Activated naive CD8-positive, alpha-beta T cell treated with anti-CD3 and anti-CD28 coated beads for 36 hours (primary cell): ENCODE data around the gene EPB41L1. TPM values are rescaled to one million over a fixed set of nuclear protein-coding genes. Genes with fewer than 3 reads are reported as not detected.
"Not testable (repeated sequence)": the region's sequence is repeated elsewhere in the genome, so short reads cannot be mapped to it uniquely, and the experiment has no call there.

ENCODE experiments used
- DNase-seq: peaks from one replicate; pipeline ENCODE4 v3.0.0; 2021
- H3K27ac Mint-ChIP-seq: one replicate; pipeline ENCODE4 v1.8.0; 2022; ENCODE audit warnings: mild to moderate bottlenecking, moderate library complexity, mixed read lengths
- H3K27me3 Mint-ChIP-seq: one replicate; pipeline ENCODE4 v1.8.0; 2022; ENCODE audit warnings: mild to moderate bottlenecking, mixed read lengths
- H3K36me3 Mint-ChIP-seq: one replicate; pipeline ENCODE4 v1.8.0; 2021; ENCODE audit warnings: mild to moderate bottlenecking, mixed read lengths
- H3K4me1 Mint-ChIP-seq: one replicate; pipeline ENCODE4 v1.8.0; 2021; ENCODE audit warnings: mixed read lengths
- H3K4me3 Mint-ChIP-seq: one replicate; pipeline ENCODE4 v1.8.0; 2022; ENCODE audit warnings: mild to moderate bottlenecking, moderate library complexity, mixed read lengths
- H3K9me3 Mint-ChIP-seq: one replicate; pipeline ENCODE4 v1.8.0; 2022; ENCODE audit warnings: mixed read lengths
- total RNA-seq, 2 experiments: library from RNA; stranded (reverse); gene quantifications; one replicate each; pipeline ENCODE4 v1.2.3, GENCODE V29; 2021

EPB41L1 gene
- total RNA-seq, 2 experiments from 2014 or later = 0.84 to 0.99 TPM

DNA sequence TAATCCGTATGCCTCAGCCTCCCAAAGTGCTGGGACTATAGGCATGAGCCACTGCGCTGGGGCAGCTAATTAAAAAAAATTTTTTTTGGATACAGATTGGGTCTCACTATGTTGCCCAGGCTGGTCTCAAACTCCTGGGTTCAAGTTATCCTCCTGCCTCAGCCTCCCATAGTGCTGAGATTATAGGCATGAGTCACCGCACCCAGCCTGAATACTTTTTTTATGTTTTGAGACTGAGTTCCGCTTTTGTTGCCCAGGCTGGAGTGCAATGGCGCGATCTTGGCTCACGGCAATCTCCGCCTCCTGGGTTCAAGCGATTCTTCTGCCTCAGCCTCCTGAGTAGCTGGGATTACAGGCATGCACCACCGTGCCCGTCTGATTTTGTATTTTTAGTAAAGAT is 17.2 kb upstream of the EPB41L1 start:
- not testable (repeated sequence) for H3K36me3 Mint-ChIP-seq, H3K9me3 Mint-ChIP-seq, DNase-seq, H3K4me3 Mint-ChIP-seq, H3K27ac Mint-ChIP-seq, H3K4me1 Mint-ChIP-seq, H3K27me3 Mint-ChIP-seq

DNA sequence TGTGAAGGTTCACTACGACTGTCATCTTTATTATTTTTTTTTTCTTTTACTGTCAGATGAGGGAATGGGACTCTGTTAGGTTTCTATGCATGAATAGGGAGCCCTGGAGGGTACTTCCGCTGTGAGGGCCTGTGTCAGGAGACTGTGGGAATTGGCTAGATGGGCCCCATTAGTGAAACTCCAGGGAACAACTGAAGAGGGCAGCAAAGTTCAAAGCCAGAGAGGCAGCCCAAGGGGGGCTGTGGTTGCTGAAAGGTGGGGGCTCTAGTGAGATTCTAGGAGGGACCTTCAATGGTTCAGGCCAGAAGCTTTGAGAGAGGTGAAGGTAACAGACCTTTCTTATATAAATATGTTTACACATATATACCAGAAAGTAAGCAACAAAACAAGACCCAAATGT is 13.2 kb upstream of the EPB41L1 start:
- Mint-ChIP-seq H3K27ac (no peak overlapping the region), H3K4me1 (peaks cover 6% of the 10 kb centered on the region), H3K36me3 (no peaks in the 10 kb centered on the region), H3K9me3 (no peaks in the 10 kb centered on the region), H3K27me3 (peaks cover 28% of the 10 kb centered on the region), H3K4me3 (no peak overlapping the region)
- no peak for DNase-seq

DNA sequence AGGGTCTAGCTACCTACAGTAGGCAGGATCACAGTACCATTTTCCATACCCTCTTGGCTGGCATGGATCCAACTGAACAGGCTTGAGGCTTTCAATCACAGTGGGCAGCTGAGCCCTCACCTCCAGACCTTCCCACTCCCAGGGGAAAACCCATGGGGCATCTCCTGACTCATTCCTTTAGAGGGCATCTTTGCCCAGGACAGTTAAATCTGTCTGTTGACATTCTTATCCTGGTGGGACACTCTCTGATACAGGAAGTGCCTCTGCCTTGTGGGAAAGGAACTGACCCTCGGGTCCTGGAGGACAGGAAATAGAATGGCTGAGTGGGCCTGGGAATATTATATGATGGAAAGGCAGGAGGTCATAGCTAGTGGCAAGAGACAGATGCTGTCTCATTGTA is 10.2 kb upstream of the EPB41L1 start:
- H3K27me3 Mint-ChIP-seq = peaks cover 22% of the 10 kb centered on the region
- H3K4me1 Mint-ChIP-seq = peaks cover 5% of the 10 kb centered on the region
- DNase-seq = no peak

GRCh38 chr20:36145877-36146707 is 8.4 kb upstream of the EPB41L1 start:
- Mint-ChIP-seq H3K36me3 (no peaks in the 10 kb centered on the region), H3K4me3 (no peak overlapping the region), H3K4me1 (peaks cover 5% of the 10 kb centered on the region), H3K9me3 (no peaks in the 10 kb centered on the region), H3K27ac (no peak overlapping the region), H3K27me3 (peaks cover 22% of the 10 kb centered on the region)
- no peak for DNase-seq

More for the DNA sequence above, 10.2 kb upstream of the EPB41L1 start:
- H3K9me3 Mint-ChIP-seq = no peaks in the 10 kb centered on the region
- H3K4me3 Mint-ChIP-seq = no peak overlapping the region
- no peaks in the 10 kb centered on the region for H3K36me3 Mint-ChIP-seq
- no peak overlapping the region for H3K27ac Mint-ChIP-seq

DNA sequence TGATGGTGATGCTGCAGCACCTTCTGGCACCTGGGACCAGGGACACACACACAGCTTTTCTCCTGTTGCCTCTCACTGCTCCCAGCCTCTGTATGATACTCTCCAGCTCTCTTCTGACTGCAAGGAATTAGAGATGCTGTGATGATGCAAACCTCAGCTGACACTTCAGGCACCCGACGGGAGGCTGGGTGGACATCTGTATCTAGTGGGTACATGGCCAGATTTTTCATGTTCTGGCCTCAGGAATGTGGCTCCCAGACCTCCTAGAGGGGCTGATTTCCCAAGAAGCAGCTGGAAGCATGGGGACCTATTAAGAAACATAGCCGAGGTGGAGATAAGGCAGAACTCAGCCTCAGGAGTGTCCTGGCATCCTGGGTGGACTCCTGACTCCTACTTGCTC is 6.8 kb upstream of the EPB41L1 start:
- peaks cover 22% of the 10 kb centered on the region for H3K27me3 Mint-ChIP-seq

DNA sequence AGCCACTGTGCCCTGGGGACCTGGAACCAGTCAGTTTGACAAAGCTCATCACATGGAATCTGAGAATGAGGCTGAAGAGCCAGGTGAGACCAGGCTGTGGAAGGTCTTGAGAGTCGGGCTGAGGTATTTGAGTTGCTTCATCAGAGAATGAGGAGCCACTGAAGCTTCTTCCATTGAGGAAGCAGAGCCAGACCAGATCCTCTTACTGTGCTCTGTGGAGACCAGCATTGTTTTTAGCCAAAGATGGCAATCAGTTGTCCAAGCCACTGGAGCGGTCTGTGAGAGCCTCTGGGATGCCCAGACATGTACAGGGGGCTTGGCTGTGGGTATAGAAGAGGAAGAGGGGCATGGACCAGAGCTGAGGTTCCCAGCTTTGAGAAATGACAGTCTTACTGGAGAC is 6.1 kb upstream of the EPB41L1 start:
- Mint-ChIP-seq H3K4me3 (no peak overlapping the region), H3K9me3 (no peaks in the 10 kb centered on the region), H3K4me1 (no peaks in the 10 kb centered on the region), H3K27me3 (peaks cover 15% of the 10 kb centered on the region), H3K27ac (no peak overlapping the region), H3K36me3 (no peaks in the 10 kb centered on the region)
- no peak for DNase-seq

More for the DNA sequence above, 6.8 kb upstream of the EPB41L1 start:
- no peaks in the 10 kb centered on the region for H3K9me3 Mint-ChIP-seq
- H3K27ac Mint-ChIP-seq = no peak overlapping the region
- DNase-seq = no peak
- H3K4me3 Mint-ChIP-seq = no peak overlapping the region
- peaks cover 4% of the 10 kb centered on the region for H3K4me1 Mint-ChIP-seq
- H3K36me3 Mint-ChIP-seq = no peaks in the 10 kb centered on the region

GRCh38 chr20:36149012-36149411 is 5.5 kb upstream of the EPB41L1 start:
- H3K27ac Mint-ChIP-seq = no peak overlapping the region
- H3K4me1 Mint-ChIP-seq = no peaks in the 10 kb centered on the region
- H3K27me3 Mint-ChIP-seq = peaks cover 13% of the 10 kb centered on the region
- no peak overlapping the region for H3K4me3 Mint-ChIP-seq
- H3K9me3 Mint-ChIP-seq = no peaks in the 10 kb centered on the region
- no peaks in the 10 kb centered on the region for H3K36me3 Mint-ChIP-seq
- no peak for DNase-seq

DNA sequence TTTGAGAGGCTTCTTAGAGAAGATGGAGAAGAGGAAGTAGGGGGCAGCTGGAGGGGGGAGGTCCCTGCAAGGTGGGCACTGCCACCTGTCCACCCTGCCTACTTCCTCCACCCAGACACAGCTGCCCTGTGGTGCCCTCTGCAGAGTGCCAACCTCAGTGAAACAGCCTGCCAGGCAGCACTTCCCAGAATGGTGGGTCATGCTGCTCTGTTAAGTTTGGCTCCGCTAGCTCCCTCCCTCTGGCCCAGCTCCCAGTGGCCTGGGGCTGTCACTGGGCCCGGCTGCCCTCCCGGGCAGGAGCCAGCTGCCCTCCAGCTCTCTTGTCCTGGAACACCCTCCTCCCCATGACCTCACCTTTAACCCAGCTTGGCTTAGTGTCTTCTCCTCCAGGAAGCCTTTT is 5.1 kb upstream of the EPB41L1 start:
- no peak overlapping the region for H3K4me3 Mint-ChIP-seq
- H3K9me3 Mint-ChIP-seq = no peaks in the 10 kb centered on the region

GRCh38 chr20:36150489-36150846 is 4.1 kb upstream of the EPB41L1 start:
- Mint-ChIP-seq H3K27me3 (peaks cover 11% of the 10 kb centered on the region), H3K36me3 (no peaks in the 10 kb centered on the region), H3K27ac (no peak overlapping the region), H3K4me1 (peaks cover 3% of the 10 kb centered on the region), H3K9me3 (no peaks in the 10 kb centered on the region), H3K4me3 (no peak overlapping the region)
- no peak for DNase-seq

More for the DNA sequence above, 5.1 kb upstream of the EPB41L1 start:
- Mint-ChIP-seq H3K27ac (no peak overlapping the region), H3K27me3 (peaks cover 9% of the 10 kb centered on the region), H3K4me1 (no peaks in the 10 kb centered on the region), H3K36me3 (no peaks in the 10 kb centered on the region)
- no peak for DNase-seq

- no peak for DNase-seq
- Mint-ChIP-seq H3K27ac (no peak overlapping the region), H3K27me3 (peaks cover 8% of the 10 kb centered on the region), H3K9me3 (no peaks in the 10 kb centered on the region), H3K36me3 (no peaks in the 10 kb centered on the region), H3K4me3 (no peak overlapping the region), H3K4me1 (peaks cover 3% of the 10 kb centered on the region)
Measured at GRCh38 chr20:36150847-36151539, 3.5 kb upstream of the EPB41L1 start.

DNA sequence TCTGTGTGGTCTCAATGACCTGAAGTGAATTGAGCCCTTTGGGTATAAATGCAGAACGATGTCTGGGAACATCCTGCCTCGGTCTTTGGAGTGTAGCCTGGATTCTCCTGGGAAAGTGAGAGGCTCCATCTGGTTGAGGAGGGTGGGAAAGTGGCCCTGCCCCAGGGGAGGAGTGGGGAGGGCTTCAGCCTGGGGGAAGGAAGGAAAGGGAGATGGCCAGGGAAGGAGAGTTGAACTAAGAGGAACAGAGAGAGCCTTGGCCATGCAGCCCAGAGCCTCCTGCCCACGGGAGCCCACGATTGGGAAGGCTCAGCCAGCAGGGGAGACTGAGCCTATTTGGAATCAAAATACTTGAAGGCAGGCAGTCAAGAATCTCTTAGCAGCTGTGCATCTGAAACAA is 2.3 kb upstream of the EPB41L1 start:
- Mint-ChIP-seq H3K27me3 (peaks cover 12% of the 10 kb centered on the region), H3K9me3 (no peaks in the 10 kb centered on the region), H3K27ac (no peak overlapping the region), H3K36me3 (no peaks in the 10 kb centered on the region), H3K4me1 (peaks cover 5% of the 10 kb centered on the region), H3K4me3 (no peak overlapping the region)
- DNase-seq = no peak

GRCh38 chr20:36153204-36153603 is 1.3 kb upstream of the EPB41L1 start:
- Mint-ChIP-seq H3K4me3 (no peak overlapping the region), H3K9me3 (no peaks in the 10 kb centered on the region), H3K27me3 (peaks cover 12% of the 10 kb centered on the region), H3K27ac (no peak overlapping the region), H3K4me1 (peaks cover 5% of the 10 kb centered on the region), H3K36me3 (no peaks in the 10 kb centered on the region)
- DNase-seq = no peak

DNA sequence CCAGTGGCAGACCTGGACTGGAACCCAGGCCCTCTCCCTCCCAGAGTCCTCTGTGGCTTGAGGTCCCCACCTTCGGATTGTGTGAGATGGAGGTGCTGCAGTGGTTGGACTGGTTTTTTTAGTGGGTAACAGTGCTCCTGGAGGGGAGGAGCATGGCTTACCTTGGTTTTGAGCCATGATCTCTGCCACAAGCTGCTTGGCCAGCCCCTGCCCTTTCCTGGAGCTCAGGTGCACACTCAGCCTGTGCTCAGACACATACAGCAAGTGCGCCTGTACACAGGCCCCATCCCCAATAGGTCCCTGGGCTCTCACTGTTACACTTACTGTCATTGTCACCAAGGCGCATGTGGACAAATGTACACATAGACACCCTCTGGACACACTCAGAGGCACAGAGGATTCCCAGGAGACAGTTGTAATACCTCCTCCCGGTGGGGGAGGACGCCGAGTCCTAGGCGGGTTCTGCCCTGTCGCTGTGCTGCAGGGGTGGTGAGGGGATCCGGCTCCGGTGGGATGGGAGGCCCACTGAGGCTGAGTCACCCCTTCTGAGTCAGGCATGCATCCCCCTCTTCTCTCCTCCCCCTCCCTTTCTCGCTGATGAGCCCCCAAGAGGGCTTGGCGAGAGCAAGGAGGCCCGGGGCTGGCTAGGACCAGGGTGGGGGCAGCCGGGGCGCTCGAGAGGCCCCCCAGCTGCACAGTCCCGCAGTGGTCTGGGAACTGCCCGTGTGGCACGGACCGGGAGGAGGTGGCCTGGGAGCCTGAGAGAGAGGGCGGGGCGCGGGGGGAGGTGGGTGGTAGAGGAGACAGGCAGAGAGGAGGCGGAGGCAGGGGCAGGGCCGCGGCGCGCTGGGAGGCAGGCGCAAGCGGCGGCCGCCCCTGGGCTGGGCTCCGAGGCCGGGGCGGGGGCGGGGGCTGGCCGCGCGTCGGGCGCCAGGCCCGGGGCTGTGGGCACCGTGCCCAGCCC is 522 bp upstream of the EPB41L1 start:
- DNase-seq = peak; percentile 40
- Mint-ChIP-seq H3K27me3 (peaks cover 12% of the 10 kb centered on the region), H3K4me3 (peak overlapping the region; percentile 11)

GRCh38 chr20:36155629-36155971 is 1.1 kb downstream of the EPB41L1 start:
- Mint-ChIP-seq H3K27ac (no peak overlapping the region), H3K36me3 (no peaks in the 10 kb centered on the region), H3K9me3 (no peaks in the 10 kb centered on the region), H3K27me3 (peaks cover 12% of the 10 kb centered on the region), H3K4me1 (peaks cover 5% of the 10 kb centered on the region), H3K4me3 (peak overlapping the region; percentile 65)
- DNase-seq = no peak

More for the DNA sequence above, 522 bp upstream of the EPB41L1 start:
- H3K27ac Mint-ChIP-seq = no peak overlapping the region
- peaks cover 5% of the 10 kb centered on the region for H3K4me1 Mint-ChIP-seq
- H3K36me3 Mint-ChIP-seq = no peaks in the 10 kb centered on the region
- no peaks in the 10 kb centered on the region for H3K9me3 Mint-ChIP-seq

GRCh38 chr20:36155991-36156390 is 1.5 kb downstream of the EPB41L1 start:
- Mint-ChIP-seq H3K4me3 (no peak overlapping the region), H3K9me3 (no peaks in the 10 kb centered on the region), H3K27me3 (peaks cover 12% of the 10 kb centered on the region), H3K36me3 (no peaks in the 10 kb centered on the region), H3K4me1 (peaks cover 5% of the 10 kb centered on the region), H3K27ac (no peak overlapping the region)
- DNase-seq = no peak
